Inflammatory macrophage (primary cell): ENCODE data around the gene PRDM2.

Source experiments
- DNase-seq, 2 donors: peaks; one replicate each; pipeline ENCODE4 v3.0.0-alpha.2; 2020 to 2022

The PRDM2 gene

GRCh38 chr1:13820055-13820454, 120.1 kb downstream of the PRDM2 start:
- no peak for DNase-seq

GRCh38 chr1:13820456-13820855, 120.5 kb downstream of the PRDM2 start:
- no peak for DNase-seq

GRCh38 chr1:13823126-13823880, 123.3 kb downstream of the PRDM2 start:
- no peak for DNase-seq

- DNase-seq, result no peak
Observed at GRCh38 chr1:13823936-13824335, 123.9 kb downstream of the PRDM2 start.

GRCh38 chr1:13824626-13825025, 124.6 kb downstream of the PRDM2 start:
- no peak for DNase-seq

GRCh38 chr1:13825033-13825432, 125.0 kb downstream of the PRDM2 start:
- no peak for DNase-seq

- peak; percentile 81 to 87 for DNase-seq
Observed at GRCh38 chr1:13826009-13826408, 126.0 kb downstream of the PRDM2 start.

GRCh38 chr1:13826591-13826990, 126.6 kb downstream of the PRDM2 start:
- DNase-seq, result no peak

- no peak for DNase-seq
Observed at GRCh38 chr1:13828454-13829151, 128.6 kb downstream of the PRDM2 start.

- DNase-seq, result no peak
Observed at GRCh38 chr1:13829152-13829769, 129.3 kb downstream of the PRDM2 start.

GRCh38 chr1:13830170-13830569, 130.2 kb downstream of the PRDM2 start:
- no peak for DNase-seq

GRCh38 chr1:13830616-13831280, 130.8 kb downstream of the PRDM2 start:
- no peak for DNase-seq

GRCh38 chr1:13832100-13832499, 132.1 kb downstream of the PRDM2 start:
- no peak for DNase-seq

- DNase-seq, result no peak
Observed at GRCh38 chr1:13832536-13832935, 132.5 kb downstream of the PRDM2 start.

- DNase-seq, result no peak
Observed at GRCh38 chr1:13836136-13836535, 136.1 kb downstream of the PRDM2 start.

- DNase-seq, result no peak
Observed at GRCh38 chr1:13836631-13837030, 136.6 kb downstream of the PRDM2 start.

- no peak for DNase-seq
Observed at GRCh38 chr1:13838236-13838635, 138.2 kb downstream of the PRDM2 start.

GRCh38 chr1:13842497-13842896, 142.5 kb downstream of the PRDM2 start:
- no peak for DNase-seq

- DNase-seq, result no peak
Observed at GRCh38 chr1:13851726-13852125, 151.7 kb downstream of the PRDM2 start.

- DNase-seq, result no peak
Observed at GRCh38 chr1:13855554-13855953, 155.6 kb downstream of the PRDM2 start.

- DNase-seq, result no peak
Observed at GRCh38 chr1:13860031-13860430, 160.0 kb downstream of the PRDM2 start.

- DNase-seq, result no peak
Observed at GRCh38 chr1:13864760-13865159, 164.8 kb downstream of the PRDM2 start.

GRCh38 chr1:13865851-13866250, 165.9 kb downstream of the PRDM2 start:
- DNase-seq, result no peak
